Activated CD4-positive, alpha-beta T cell treated with anti-CD3 and anti-CD28 coated beads, Interleukin-2, amount 10 ng/mL, durations not matched to agents 7 days and 5 days (primary cell): ENCODE measurements around the gene ADCY9. TPM values are rescaled to one million over a fixed set of nuclear protein-coding genes. Genes with fewer than 3 reads are reported as not detected.

ENCODE experiments used
- total RNA-seq, 2 experiments: library from RNA; stranded (reverse); gene quantifications; one replicate each; pipeline ENCODE4 v1.2.3, GENCODE V29; 2021

ADCY9 gene
- total RNA-seq, 2 experiments from 2014 or later = 10.4 to 12.4 TPM

Other genes with a start within 250 kb of the ADCY9 start
- 10 to 100 TPM; 69.0 to 69.2 TPM for gene CREBBP, start 235.7 kb downstream of the ADCY9 start, total RNA-seq
- gene SRL, start 125.6 kb upstream of the ADCY9 start, total RNA-seq = not detected
- gene TFAP4, start 156.6 kb upstream of the ADCY9 start, total RNA-seq = 10 to 100 TPM; 19.3 to 19.7 TPM
- under 1 TPM; 0.12 to 0.17 TPM for gene GLIS2, start 199.6 kb upstream of the ADCY9 start, total RNA-seq
- 10 to 100 TPM; 35.1 to 39.3 TPM for gene PAM16, start 234.9 kb upstream of the ADCY9 start, total RNA-seq